NCI-H2227 (cell line): ENCODE measurements around the gene MCMBP.
"Not testable (repeated sequence)": the region's sequence is repeated elsewhere in the genome, so short reads cannot be mapped to it uniquely, and the experiment has no call there.

ENCODE experiments used
- DNase-seq: peaks from one replicate; lab custom pipeline; 2025; ENCODE audit not compliant: unreplicated experiment; lab: John Stamatoyannopoulos, UW

The MCMBP gene

GRCh38 chr10:119878524-119878923 lies 5.9 kb upstream of the MCMBP start:
- no peak for DNase-seq

GRCh38 chr10:119872860-119873681 lies 428 bp upstream of the MCMBP start:
- peak; percentile 91 for DNase-seq

GRCh38 chr10:119871881-119872609 lies 598 bp downstream of the MCMBP start:
- peak; percentile 43 for DNase-seq

- not testable (repeated sequence) for DNase-seq
Observed at GRCh38 chr10:119869398-119869797, 3.2 kb downstream of the MCMBP start.

- no peak for DNase-seq
Observed at GRCh38 chr10:119867317-119867716, 5.3 kb downstream of the MCMBP start.

- DNase-seq = no peak
Observed at GRCh38 chr10:119865699-119866240, 6.9 kb downstream of the MCMBP start.

GRCh38 chr10:119863951-119864565 lies 8.6 kb downstream of the MCMBP start:
- DNase-seq = no peak

- no peak for DNase-seq
Observed at GRCh38 chr10:119862524-119862923, 10.1 kb downstream of the MCMBP start.

GRCh38 chr10:119860866-119861607 lies 11.6 kb downstream of the MCMBP start:
- DNase-seq = no peak

- DNase-seq = peak; percentile 5
Observed at GRCh38 chr10:119859420-119860258, 13.0 kb downstream of the MCMBP start.

- DNase-seq = no peak
Observed at GRCh38 chr10:119858063-119858462, 14.6 kb downstream of the MCMBP start.

- DNase-seq = no peak
Observed at GRCh38 chr10:119853574-119853973, 19.1 kb downstream of the MCMBP start.

- DNase-seq = no peak
Observed at GRCh38 chr10:119852822-119853221, 19.8 kb downstream of the MCMBP start.

GRCh38 chr10:119852277-119852676 lies 20.4 kb downstream of the MCMBP start:
- DNase-seq = no peak

GRCh38 chr10:119849944-119850343 lies 22.7 kb downstream of the MCMBP start:
- DNase-seq = no peak

GRCh38 chr10:119849031-119849789 lies 23.4 kb downstream of the MCMBP start:
- no peak for DNase-seq

- no peak for DNase-seq
Observed at GRCh38 chr10:119845656-119846055, 27.0 kb downstream of the MCMBP start.

- DNase-seq = no peak
Observed at GRCh38 chr10:119834188-119834587, 38.5 kb downstream of the MCMBP start.

- no peak for DNase-seq
Observed at GRCh38 chr10:119832951-119833350, 39.7 kb downstream of the MCMBP start.
